Measurements from ENCODE around the gene ZNF184.

GRCh38 chr6:27415898-27416297 is 57.0 kb downstream of the ZNF184 start:
- TF ChIP-seq, protein P1, sequence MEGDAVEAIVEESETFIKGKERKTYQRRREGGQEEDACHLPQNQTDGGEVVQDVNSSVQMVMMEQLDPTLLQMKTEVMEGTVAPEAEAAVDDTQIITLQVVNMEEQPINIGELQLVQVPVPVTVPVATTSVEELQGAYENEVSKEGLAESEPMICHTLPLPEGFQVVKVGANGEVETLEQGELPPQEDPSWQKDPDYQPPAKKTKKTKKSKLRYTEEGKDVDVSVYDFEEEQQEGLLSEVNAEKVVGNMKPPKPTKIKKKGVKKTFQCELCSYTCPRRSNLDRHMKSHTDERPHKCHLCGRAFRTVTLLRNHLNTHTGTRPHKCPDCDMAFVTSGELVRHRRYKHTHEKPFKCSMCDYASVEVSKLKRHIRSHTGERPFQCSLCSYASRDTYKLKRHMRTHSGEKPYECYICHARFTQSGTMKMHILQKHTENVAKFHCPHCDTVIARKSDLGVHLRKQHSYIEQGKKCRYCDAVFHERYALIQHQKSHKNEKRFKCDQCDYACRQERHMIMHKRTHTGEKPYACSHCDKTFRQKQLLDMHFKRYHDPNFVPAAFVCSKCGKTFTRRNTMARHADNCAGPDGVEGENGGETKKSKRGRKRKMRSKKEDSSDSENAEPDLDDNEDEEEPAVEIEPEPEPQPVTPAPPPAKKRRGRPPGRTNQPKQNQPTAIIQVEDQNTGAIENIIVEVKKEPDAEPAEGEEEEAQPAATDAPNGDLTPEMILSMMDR (IDR thresholded peaks at IDR 0.05): no peak
- no peak for TF ChIP-seq POLR2AphosphoS5 (IDR thresholded peaks at IDR 0.05)
- no peak for TF ChIP-seq POLR2A (IDR thresholded peaks at IDR 0.05)
- no peak for TF ChIP-seq EP300 (IDR thresholded peaks at IDR 0.05)

Measured in upper lobe of left lung (tissue), 4 donors.